T-cell (primary cell): ENCODE data around the gene CNOT4. TPM values are rescaled to one million over a fixed set of nuclear protein-coding genes. Genes with fewer than 3 reads are reported as not detected.
"Not testable (repeated sequence)": the region's sequence is repeated elsewhere in the genome, so short reads cannot be mapped to it uniquely, and the experiment has no call there.

Source experiments
- ATAC-seq, 4 experiments: fragments of 200-7000 bp in 3 of 4; fragments of 150-1000 bp in 1 of 4; cut with Tn5 transposase; replicated peaks in 1 of 4; 1 replicate in 3 of 4; 2 replicates in 1 of 4; pipeline ENCODE4 v1.10.0; 2021; ENCODE audit warnings: moderate library complexity in 3 of 4, mild to moderate bottlenecking in 2 of 4, moderate number of reproducible peaks in 1 of 4
- CTCF ChIA-PET, 2 donors: fragments of 300-600 bp; sonication (Branson Sonifier 250); formaldehyde crosslinking; loops; one replicate each; lab custom pipeline; 2022; ENCODE audit warnings: antibody characterized with exemption in 2 of 2; lab: Charles Lee
- POLR2A ChIA-PET, 2 donors: fragments of 300-600 bp; sonication (Branson Sonifier 250); formaldehyde crosslinking; loops; one replicate each; lab custom pipeline; 2022; ENCODE audit warnings: antibody characterized with exemption in 2 of 2; lab: Charles Lee
- DNase-seq, 35 experiments: peaks; one replicate each; pipeline versions ENCODE4 v3.0.0 to v3.0.0-alpha.2; 2013 to 2023
- H3K27ac ChIP-seq: one replicate; pipeline ENCODE4 v1.5.1; 2013; ENCODE audit warnings: low read length
- H3K27me3 ChIP-seq, 2 experiments: replicated peaks in 1 of 2; 1 replicate in 1 of 2; 2 replicates in 1 of 2; pipeline versions ENCODE4 v1.6.1 to v1.7.0; 2013; ENCODE audit warnings: low read length in 1 of 2, mixed read lengths in 1 of 2; ENCODE audit not compliant: control insufficient read depth in 2 of 2, insufficient read depth in 2 of 2; ENCODE audit errors: extremely low read depth in 1 of 2
- H3K36me3 ChIP-seq, 2 donors: 1 replicate in 1 of 2; 2 replicates in 1 of 2; pipeline versions ENCODE4 v1.6.1 to v1.7.0; 2013; ENCODE audit warnings: low read length in 1 of 2; ENCODE audit not compliant: control insufficient read depth in 2 of 2, insufficient read depth in 1 of 2; ENCODE audit errors: extremely low read depth in 1 of 2
- H3K4me1 ChIP-seq, 2 experiments: 1 replicate in 1 of 2; 2 replicates in 1 of 2; pipeline versions ENCODE4 v1.6.1 to v1.7.0; 2013; ENCODE audit warnings: low read length in 2 of 2, mixed read lengths in 1 of 2; ENCODE audit not compliant: insufficient read depth in 2 of 2, control insufficient read depth in 1 of 2; ENCODE audit errors: extremely low read depth in 1 of 2
- H3K4me3 ChIP-seq, 2 donors: 1 replicate in 1 of 2; 2 replicates in 1 of 2; pipeline versions ENCODE4 v1.5.1 to v1.7.0; 2013; ENCODE audit warnings: mild to moderate bottlenecking in 2 of 2, low read length in 1 of 2, moderate library complexity in 1 of 2; ENCODE audit not compliant: control insufficient read depth in 1 of 2; ENCODE audit errors: extremely low read depth in 1 of 2
- H3K9me3 ChIP-seq: 2 replicates; pipeline ENCODE4 v1.7.0; 2013
- H3K27ac Mint-ChIP-seq, 2 donors: one replicate each; pipeline ENCODE4 v1.8.0; 2020 to 2021; ENCODE audit warnings: mild to moderate bottlenecking in 2 of 2, mixed read lengths in 2 of 2
- H3K27me3 Mint-ChIP-seq, 2 donors: one replicate each; pipeline ENCODE4 v1.8.0; 2021 to 2022; ENCODE audit warnings: mixed read lengths in 2 of 2
- H3K36me3 Mint-ChIP-seq: one replicate; pipeline ENCODE4 v1.8.0; 2021; ENCODE audit warnings: mixed read lengths
- H3K4me1 Mint-ChIP-seq, 3 donors: one replicate each; pipeline ENCODE4 v1.8.0; 2020 to 2022; ENCODE audit warnings: mixed read lengths in 3 of 3, mild to moderate bottlenecking in 1 of 3
- H3K4me3 Mint-ChIP-seq, 3 donors: one replicate each; pipeline ENCODE4 v1.8.0; 2020 to 2022; ENCODE audit warnings: mild to moderate bottlenecking in 3 of 3, mixed read lengths in 3 of 3, moderate library complexity in 3 of 3
- H3K9me3 Mint-ChIP-seq, 3 donors: one replicate each; pipeline ENCODE4 v1.8.0; 2020 to 2022; ENCODE audit warnings: mixed read lengths in 3 of 3
- WGBS: methylation state at CpG from one replicate; pipeline ENCODE4 v1.1.5; 2013; ENCODE audit warnings: missing lambda C conversion rate; ENCODE audit not compliant: insufficient coverage; 5-methylcytosine and 5-hydroxymethylcytosine counted together
- total RNA-seq, 35 experiments: library from RNA in 6 of 35; stranded (reverse) in 6 of 35; fragments of 120-200 nt in 1 of 35; gene quantifications; one replicate each; pipeline versions ENCODE4 v1.2.1 to v1.2.4 and lab custom pipeline; 2013 to 2026

Gene CNOT4
- total RNA-seq, 5 donors from 2014 or later (not counting 1 experiment from before 2014, with no cell fraction given), result 29.4 to 36.8 (median 33.7) TPM

- Histone ChIP-seq H3K9me3 (no peaks in the 10 kb centered on the region), H3K4me3 (no peak overlapping the region), H3K4me1 (no peaks in the 10 kb centered on the region), H3K36me3 (no peaks in the 10 kb centered on the region), H3K27ac (no peak overlapping the region), H3K27me3 (peaks cover 0 to 5% of the 10 kb centered on the region in 2 experiments)
- ChIA-PET POLR2A (interaction anchor here in 1 of 2 donors (0.6 kb wide), 1 partner anchor 84 kb away, joined by 3 read pairs; no protein-coding TSS in a partner anchor), CTCF (no interaction called here)
- no CpG with 5 or more reads among the region's 3 CpGs for WGBS
- Mint-ChIP-seq H3K4me1 (no peaks in the 10 kb centered on the region), H3K27me3 (no peaks in the 10 kb centered on the region), H3K4me3 (no peak overlapping the region), H3K9me3 (peaks cover 0 to 14% (median 10%) of the 10 kb centered on the region in 3 donors), H3K36me3 (peaks cover 9% of the 10 kb centered on the region), H3K27ac (no peak overlapping the region)
- no peak for ATAC-seq
- no peak for DNase-seq
These were observed 181.8 kb downstream of the CNOT4 start for GRCh38 chr7:135328053-135328452.

- 80% methylated on average over 1 of the region's 3 CpGs for WGBS
- H3K4me1 Mint-ChIP-seq, result no peaks in the 10 kb centered on the region
- H3K4me3 ChIP-seq, result no peak overlapping the region
- no peaks in the 10 kb centered on the region for H3K27me3 Mint-ChIP-seq
- H3K4me1 ChIP-seq, result no peaks in the 10 kb centered on the region
- H3K36me3 ChIP-seq, result no peaks in the 10 kb centered on the region
- H3K9me3 Mint-ChIP-seq, result peaks cover 0 to 14% (median 10%) of the 10 kb centered on the region in 3 donors
- no peak overlapping the region for H3K4me3 Mint-ChIP-seq
- H3K27me3 ChIP-seq, result peaks cover 0 to 5% of the 10 kb centered on the region in 2 experiments
- CTCF ChIA-PET, result no interaction called here
- H3K27ac Mint-ChIP-seq, result no peak overlapping the region
- ATAC-seq (no peak), DNase-seq (no peak)
- no peaks in the 10 kb centered on the region for H3K9me3 ChIP-seq
- POLR2A ChIA-PET, result no interaction called here
- no peak overlapping the region for H3K27ac ChIP-seq
- peaks cover 9% of the 10 kb centered on the region for H3K36me3 Mint-ChIP-seq
These were observed 182.4 kb downstream of the CNOT4 start for GRCh38 chr7:135327458-135327857.

GRCh38 chr7:135326636-135327280 lies 183.1 kb downstream of the CNOT4 start:
- no peak overlapping the region for H3K27ac Mint-ChIP-seq
- Histone ChIP-seq H3K36me3 (no peaks in the 10 kb centered on the region), H3K4me1 (no peaks in the 10 kb centered on the region), H3K4me3 (no peak overlapping the region), H3K27me3 (peaks cover 0 to 5% of the 10 kb centered on the region in 2 experiments), H3K27ac (no peak overlapping the region), H3K9me3 (no peaks in the 10 kb centered on the region)
- no peak overlapping the region for H3K4me3 Mint-ChIP-seq
- H3K36me3 Mint-ChIP-seq, result peaks cover 9% of the 10 kb centered on the region
- CTCF ChIA-PET, result no interaction called here
- no peaks in the 10 kb centered on the region for H3K27me3 Mint-ChIP-seq
- POLR2A ChIA-PET, result no interaction called here
- H3K4me1 Mint-ChIP-seq, result no peaks in the 10 kb centered on the region
- H3K9me3 Mint-ChIP-seq, result peaks cover 0 to 14% (median 10%) of the 10 kb centered on the region in 3 donors
- ATAC-seq (no peak), DNase-seq (no peak)

DNA sequence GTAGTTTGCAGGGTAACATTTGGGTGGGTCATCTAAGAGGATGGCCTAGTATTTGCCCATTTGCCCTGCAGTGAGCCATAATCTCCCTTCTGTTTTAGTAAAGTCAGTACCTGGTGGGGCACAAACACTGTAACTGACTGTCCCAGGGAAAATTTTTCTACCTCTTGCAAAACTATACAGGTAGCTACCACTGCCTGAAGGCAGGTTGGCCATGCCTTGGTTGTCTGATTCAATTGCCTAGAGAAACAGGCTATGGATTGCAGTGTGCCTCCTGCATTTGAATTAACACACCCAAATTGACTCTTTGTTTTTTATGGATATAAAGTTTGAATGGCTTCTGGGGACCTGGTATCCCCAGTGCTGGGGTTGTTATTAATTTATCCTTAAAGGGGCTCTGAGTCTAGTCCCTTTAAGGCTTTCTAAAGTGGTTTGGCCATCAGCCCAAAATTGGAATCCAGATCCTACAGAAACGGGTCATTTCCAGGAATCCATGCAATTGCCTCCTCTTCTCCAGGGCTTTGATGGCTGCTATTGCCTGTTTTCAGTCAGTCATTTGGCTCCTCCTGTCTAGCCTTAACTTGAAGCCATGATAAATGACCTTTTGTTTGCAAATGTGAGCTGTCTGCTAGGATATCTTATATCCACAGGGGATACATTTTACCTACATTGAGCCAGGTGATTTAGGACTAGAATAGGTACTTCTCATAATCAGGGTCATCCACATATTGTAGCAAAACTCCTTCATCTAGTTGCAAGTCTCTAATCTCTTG lies 187.1 kb downstream of the CNOT4 start:
- no peak for ATAC-seq
- CTCF ChIA-PET, result no interaction called here
- POLR2A ChIA-PET, result no interaction called here

DNA sequence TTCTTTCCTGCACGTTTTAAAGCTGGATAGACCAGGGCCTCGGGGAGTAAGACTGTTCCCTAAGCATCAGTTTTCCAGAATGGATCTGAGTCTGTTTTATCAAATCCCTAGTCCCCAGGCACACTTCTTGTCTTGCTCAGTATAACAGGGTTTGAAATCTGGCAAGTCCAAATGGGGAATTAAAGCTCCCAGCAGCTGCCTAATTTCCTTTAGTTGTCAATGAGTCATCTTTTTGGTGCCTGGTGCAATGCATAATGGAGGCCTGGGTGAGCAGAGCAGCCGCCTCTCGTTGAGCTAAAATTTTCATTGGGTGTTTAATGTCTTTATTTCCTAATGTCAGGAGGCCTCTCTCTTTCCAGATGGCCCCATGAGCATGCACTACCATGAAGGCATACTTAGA lies 188.3 kb downstream of the CNOT4 start:
- H3K27me3 ChIP-seq, result no peaks in the 10 kb centered on the region
- no peaks in the 10 kb centered on the region for H3K27me3 Mint-ChIP-seq
- ATAC-seq, result no peak
- H3K4me1 Mint-ChIP-seq, result no peaks in the 10 kb centered on the region
- DNase-seq, result no peak
- H3K4me3 Mint-ChIP-seq, result no peak overlapping the region
- no peak overlapping the region for H3K27ac ChIP-seq
- H3K4me3 ChIP-seq, result no peak overlapping the region
- POLR2A ChIA-PET, result no interaction called here
- no peak overlapping the region for H3K27ac Mint-ChIP-seq
- H3K9me3 Mint-ChIP-seq, result peaks cover 0 to 14% (median 10%) of the 10 kb centered on the region in 3 donors
- H3K9me3 ChIP-seq, result no peaks in the 10 kb centered on the region
- no peaks in the 10 kb centered on the region for H3K4me1 ChIP-seq
- H3K36me3 ChIP-seq, result no peaks in the 10 kb centered on the region
- 58% methylated on average over 2 of the region's 4 CpGs for WGBS
- CTCF ChIA-PET, result no interaction called here
- peaks cover 5% of the 10 kb centered on the region for H3K36me3 Mint-ChIP-seq

More for the DNA sequence above, 187.1 kb downstream of the CNOT4 start:
- Mint-ChIP-seq H3K9me3 (peaks cover 0 to 14% (median 10%) of the 10 kb centered on the region in 3 donors), H3K36me3 (peaks cover 5% of the 10 kb centered on the region), H3K27ac (no peak overlapping the region), H3K27me3 (no peaks in the 10 kb centered on the region), H3K4me1 (no peaks in the 10 kb centered on the region), H3K4me3 (no peak overlapping the region)
- no peak for DNase-seq
- H3K36me3 ChIP-seq, result no peaks in the 10 kb centered on the region
- no CpG with 5 or more reads among the region's 1 CpG for WGBS
- no peaks in the 10 kb centered on the region for H3K27me3 ChIP-seq
- H3K9me3 ChIP-seq, result no peaks in the 10 kb centered on the region
- H3K27ac ChIP-seq, result no peak overlapping the region
- H3K4me1 ChIP-seq, result no peaks in the 10 kb centered on the region
- no peak overlapping the region for H3K4me3 ChIP-seq

DNA sequence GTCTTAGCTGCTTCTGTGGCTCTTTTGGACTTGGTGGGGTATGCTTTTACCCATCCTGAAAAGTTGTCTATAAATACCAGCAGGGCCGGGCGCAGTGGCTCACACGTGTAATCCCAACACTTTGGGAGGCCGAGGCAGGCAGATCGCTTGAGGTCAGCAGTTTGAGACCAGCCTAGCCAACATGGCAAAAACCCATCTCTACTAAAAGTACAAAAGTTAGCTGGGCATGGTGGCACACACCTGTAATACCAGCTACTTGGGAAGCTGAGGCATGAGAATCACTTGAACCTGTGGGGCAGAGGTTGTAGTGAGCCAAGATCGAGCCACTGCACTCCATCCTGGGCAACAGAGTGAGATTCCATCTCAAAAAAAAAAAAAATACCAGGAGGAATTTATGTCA lies 188.9 kb downstream of the CNOT4 start:
- H3K36me3 Mint-ChIP-seq, H3K27ac ChIP-seq, H3K4me1 ChIP-seq, H3K9me3 ChIP-seq, H3K4me3 Mint-ChIP-seq, H3K36me3 ChIP-seq, POLR2A ChIA-PET, CTCF ChIA-PET, DNase-seq, H3K27me3 ChIP-seq, H3K27me3 Mint-ChIP-seq, H3K27ac Mint-ChIP-seq, H3K4me3 ChIP-seq, H3K4me1 Mint-ChIP-seq, ATAC-seq: not testable (repeated sequence)
- no CpG with 5 or more reads among the region's 6 CpGs for WGBS
- H3K9me3 Mint-ChIP-seq, result peaks cover 0 to 11% (median 10%) of the 10 kb centered on the region in 3 donors
